ENCODE results near the gene LRRC45. TPM values are rescaled to one million over a fixed set of nuclear protein-coding genes. Genes with fewer than 3 reads are reported as not detected.

Gene LRRC45
- total and polyA plus RNA-seq, 3 experiments from 2014 or later = 10.1 to 27.6 (median 26.8) TPM

GRCh38 chr17:82013341-82013740, 9.8 kb upstream of the LRRC45 start:
- Histone ChIP-seq H3K4me1 (ENCODE audit: insufficient read depth, low read length) (no peaks in the 10 kb centered on the region), H3K9me3 (ENCODE audit: low read length) (no peaks in the 10 kb centered on the region), H3K27me3 (ENCODE audit: insufficient read depth, low read length, poor library complexity, severe bottlenecking) (no peaks in the 10 kb centered on the region), H3K4me3 (ENCODE audit: low read length) (no peak overlapping the region), H3K36me3 (ENCODE audit: insufficient read depth, low read length) (no peaks in the 10 kb centered on the region), H3K27ac (ENCODE audit: low read depth, low read length) (no peak overlapping the region)
- Mint-ChIP-seq H3K27me3 (no peaks in the 10 kb centered on the region), H3K4me1 (no peaks in the 10 kb centered on the region), H3K9me3 (no peaks in the 10 kb centered on the region), H3K36me3 (peaks cover 0 to 4% (median 0%) of the 10 kb centered on the region in 3 donors), H3K4me3 (no peak overlapping the region), H3K27ac (no peak overlapping the region)
- POLR2A ChIA-PET = no interaction called here
- DNase-seq = no peak
- CTCF ChIA-PET = interaction anchor here (1.3 kb wide), 2 partner anchors 17 to 54 kb away, joined by 3 read pairs; no protein-coding TSS in a partner anchor

GRCh38 chr17:82013772-82014321, 9.3 kb upstream of the LRRC45 start:
- H3K27me3 ChIP-seq (ENCODE audit: insufficient read depth, low read length, poor library complexity, severe bottlenecking) = no peaks in the 10 kb centered on the region
- H3K36me3 ChIP-seq (ENCODE audit: insufficient read depth, low read length) = peaks cover 5% of the 10 kb centered on the region
- DNase-seq = no peak
- H3K4me1 Mint-ChIP-seq = no peaks in the 10 kb centered on the region
- no peak overlapping the region for H3K4me3 ChIP-seq (ENCODE audit: low read length)
- H3K27me3 Mint-ChIP-seq = no peaks in the 10 kb centered on the region
- H3K9me3 Mint-ChIP-seq = no peaks in the 10 kb centered on the region
- H3K4me1 ChIP-seq (ENCODE audit: insufficient read depth, low read length) = no peaks in the 10 kb centered on the region
- H3K4me3 Mint-ChIP-seq = no peak overlapping the region
- no peak overlapping the region for H3K27ac ChIP-seq (ENCODE audit: low read depth, low read length)
- H3K36me3 Mint-ChIP-seq = peaks cover 0 to 9% (median 0%) of the 10 kb centered on the region in 3 donors
- H3K27ac Mint-ChIP-seq = no peak overlapping the region
- CTCF ChIA-PET = interaction anchor here (1.3 kb wide), 2 partner anchors 16 to 55 kb away, joined by 3 read pairs; no protein-coding TSS in a partner anchor
- POLR2A ChIA-PET = no interaction called here
- H3K9me3 ChIP-seq (ENCODE audit: low read length) = no peaks in the 10 kb centered on the region

GRCh38 chr17:82014432-82014831, 8.7 kb upstream of the LRRC45 start:
- Mint-ChIP-seq H3K4me1 (peaks cover 0 to 1% (median 0%) of the 10 kb centered on the region in 3 donors), H3K27me3 (no peaks in the 10 kb centered on the region), H3K9me3 (no peaks in the 10 kb centered on the region), H3K27ac (no peak overlapping the region), H3K36me3 (peaks cover 0 to 10% (median 0%) of the 10 kb centered on the region in 3 donors), H3K4me3 (no peak overlapping the region)
- no peak for DNase-seq
- H3K4me3 ChIP-seq (ENCODE audit: low read length) = no peak overlapping the region
- no peaks in the 10 kb centered on the region for H3K9me3 ChIP-seq (ENCODE audit: low read length)
- H3K36me3 ChIP-seq (ENCODE audit: insufficient read depth, low read length) = peaks cover 6% of the 10 kb centered on the region
- ChIA-PET POLR2A (no interaction called here), CTCF (no interaction called here)
- no peaks in the 10 kb centered on the region for H3K4me1 ChIP-seq (ENCODE audit: insufficient read depth, low read length)
- H3K27me3 ChIP-seq (ENCODE audit: insufficient read depth, low read length, poor library complexity, severe bottlenecking) = no peaks in the 10 kb centered on the region
- no peak overlapping the region for H3K27ac ChIP-seq (ENCODE audit: low read depth, low read length)

GRCh38 chr17:82014971-82015310, 8.2 kb upstream of the LRRC45 start:
- Mint-ChIP-seq H3K36me3 (peaks cover 0 to 10% (median 0%) of the 10 kb centered on the region in 3 donors), H3K4me1 (peaks cover 0 to 2% (median 1%) of the 10 kb centered on the region in 3 donors), H3K27me3 (no peaks in the 10 kb centered on the region), H3K9me3 (no peaks in the 10 kb centered on the region), H3K4me3 (no peak overlapping the region), H3K27ac (no peak overlapping the region)
- peaks cover 6% of the 10 kb centered on the region for H3K36me3 ChIP-seq (ENCODE audit: insufficient read depth, low read length)
- no peak overlapping the region for H3K4me3 ChIP-seq (ENCODE audit: low read length)
- no peaks in the 10 kb centered on the region for H3K4me1 ChIP-seq (ENCODE audit: insufficient read depth, low read length)
- ChIA-PET POLR2A (no interaction called here), CTCF (interaction anchor here (2.0 kb wide), 1 partner anchor 55 kb away, joined by 8 read pairs; no protein-coding TSS in a partner anchor)
- H3K9me3 ChIP-seq (ENCODE audit: low read length) = no peaks in the 10 kb centered on the region
- no peaks in the 10 kb centered on the region for H3K27me3 ChIP-seq (ENCODE audit: insufficient read depth, low read length, poor library complexity, severe bottlenecking)
- no peak overlapping the region for H3K27ac ChIP-seq (ENCODE audit: low read depth, low read length)
- DNase-seq = no peak

GRCh38 chr17:82015311-82015971, 7.7 kb upstream of the LRRC45 start:
- ChIA-PET CTCF (interaction anchor here (1.8 to 2.0 kb wide), 2 partner anchors 11 to 56 kb away, joined by 4 to 8 read pairs; no protein-coding TSS in a partner anchor), POLR2A (no interaction called here)
- Mint-ChIP-seq H3K4me3 (no peak overlapping the region), H3K9me3 (no peaks in the 10 kb centered on the region), H3K27ac (no peak overlapping the region), H3K36me3 (peaks cover 0 to 10% (median 0%) of the 10 kb centered on the region in 3 donors), H3K4me1 (peaks cover 1 to 6% (median 1%) of the 10 kb centered on the region in 3 donors), H3K27me3 (no peaks in the 10 kb centered on the region)
- no peak overlapping the region for H3K4me3 ChIP-seq (ENCODE audit: low read length)
- H3K9me3 ChIP-seq (ENCODE audit: low read length) = no peaks in the 10 kb centered on the region
- no peak overlapping the region for H3K27ac ChIP-seq (ENCODE audit: low read depth, low read length)
- peaks cover 6% of the 10 kb centered on the region for H3K36me3 ChIP-seq (ENCODE audit: insufficient read depth, low read length)
- H3K4me1 ChIP-seq (ENCODE audit: insufficient read depth, low read length) = no peaks in the 10 kb centered on the region
- no peaks in the 10 kb centered on the region for H3K27me3 ChIP-seq (ENCODE audit: insufficient read depth, low read length, poor library complexity, severe bottlenecking)
- no peak for DNase-seq

GRCh38 chr17:82016061-82016874, 6.8 kb upstream of the LRRC45 start:
- no peak for DNase-seq
- Mint-ChIP-seq H3K27ac (no peak overlapping the region), H3K4me3 (no peak overlapping the region), H3K27me3 (no peaks in the 10 kb centered on the region), H3K4me1 (peaks cover 4 to 14% (median 6%) of the 10 kb centered on the region in 3 donors), H3K9me3 (no peaks in the 10 kb centered on the region), H3K36me3 (peaks cover 0 to 10% (median 0%) of the 10 kb centered on the region in 3 donors)
- ChIA-PET CTCF (interaction anchor here (1.8 to 2.0 kb wide), 2 partner anchors 10 to 57 kb away, joined by 4 to 8 read pairs; no protein-coding TSS in a partner anchor), POLR2A (no interaction called here)
- H3K4me1 ChIP-seq (ENCODE audit: insufficient read depth, low read length) = peaks cover 5% of the 10 kb centered on the region
- H3K27me3 ChIP-seq (ENCODE audit: insufficient read depth, low read length, poor library complexity, severe bottlenecking) = no peaks in the 10 kb centered on the region
- H3K36me3 ChIP-seq (ENCODE audit: insufficient read depth, low read length) = peaks cover 6% of the 10 kb centered on the region
- no peak overlapping the region for H3K27ac ChIP-seq (ENCODE audit: low read depth, low read length)
- H3K9me3 ChIP-seq (ENCODE audit: low read length) = no peaks in the 10 kb centered on the region
- H3K4me3 ChIP-seq (ENCODE audit: low read length) = no peak overlapping the region

- no peaks in the 10 kb centered on the region for H3K9me3 ChIP-seq (ENCODE audit: low read length)
- POLR2A ChIA-PET = no interaction called here
- peaks cover 0 to 10% (median 0%) of the 10 kb centered on the region in 3 donors for H3K36me3 Mint-ChIP-seq
- H3K27ac ChIP-seq (ENCODE audit: low read depth, low read length) = no peak overlapping the region
- peaks cover 6% of the 10 kb centered on the region for H3K36me3 ChIP-seq (ENCODE audit: insufficient read depth, low read length)
- no peak for DNase-seq
- CTCF ChIA-PET = interaction anchor here (1.8 to 2.0 kb wide), 2 partner anchors 9 to 57 kb away, joined by 4 to 8 read pairs; no protein-coding TSS in a partner anchor
- peaks cover 12% of the 10 kb centered on the region for H3K4me1 ChIP-seq (ENCODE audit: insufficient read depth, low read length)
- peaks cover 11 to 21% (median 13%) of the 10 kb centered on the region in 3 donors for H3K4me1 Mint-ChIP-seq
- no peaks in the 10 kb centered on the region for H3K27me3 ChIP-seq (ENCODE audit: insufficient read depth, low read length, poor library complexity, severe bottlenecking)
- H3K4me3 Mint-ChIP-seq = no peak overlapping the region
- no peak overlapping the region for H3K27ac Mint-ChIP-seq
- H3K4me3 ChIP-seq (ENCODE audit: low read length) = no peak overlapping the region
- peaks cover 0 to 2% of the 10 kb centered on the region in 2 donors for H3K27me3 Mint-ChIP-seq
- no peaks in the 10 kb centered on the region for H3K9me3 Mint-ChIP-seq
Observed at GRCh38 chr17:82016875-82017459, 6.1 kb upstream of the LRRC45 start.

All from CD8-positive, alpha-beta memory T cell (primary cell).